DND-41 (cell line): ENCODE results near the gene TMEM209.

Source experiments
- CTCF ChIP-seq: IDR thresholded peaks from 2 replicates; pipeline ENCODE4 v1.5.1; 2012; ENCODE audit warnings: borderline replicate concordance, low read length, moderate library complexity, mild to moderate bottlenecking; ENCODE audit not compliant: poor library complexity, severe bottlenecking; ENCODE audit errors: extremely low read depth
- EZH2 ChIP-seq: IDR thresholded peaks from 3 replicates; pipeline ENCODE4 v1.6.1; 2012; ENCODE audit warnings: borderline replicate concordance, low read depth, mild to moderate bottlenecking, moderate library complexity, low read length, inconsistent platforms; ENCODE audit not compliant: severe bottlenecking

GRCh38 chr7:130201796-130202195 is 3.4 kb downstream of the TMEM209 start:
- TF ChIP-seq CTCF (no peak), EZH2 (no peak)
